Erythroblast (primary cell): ENCODE results near the gene LCOR.
"Not testable (repeated sequence)": the region's sequence is repeated elsewhere in the genome, so short reads cannot be mapped to it uniquely, and the experiment has no call there.

Source experiments
- DNase-seq, 2 experiments: peaks; one replicate each; lab custom pipeline; 2025; lab: John Stamatoyannopoulos, UW
- GATA1 ChIP-seq: IDR thresholded peaks from 2 replicates; pipeline ENCODE4 v1.6.1; 2011; ENCODE audit warnings: low read depth, mild to moderate bottlenecking, control low read depth, low read length, moderate library complexity
- POLR2A ChIP-seq: IDR thresholded peaks from 2 replicates; pipeline ENCODE4 v1.6.1; 2011; ENCODE audit warnings: mild to moderate bottlenecking, low read length

Gene LCOR

DNA sequence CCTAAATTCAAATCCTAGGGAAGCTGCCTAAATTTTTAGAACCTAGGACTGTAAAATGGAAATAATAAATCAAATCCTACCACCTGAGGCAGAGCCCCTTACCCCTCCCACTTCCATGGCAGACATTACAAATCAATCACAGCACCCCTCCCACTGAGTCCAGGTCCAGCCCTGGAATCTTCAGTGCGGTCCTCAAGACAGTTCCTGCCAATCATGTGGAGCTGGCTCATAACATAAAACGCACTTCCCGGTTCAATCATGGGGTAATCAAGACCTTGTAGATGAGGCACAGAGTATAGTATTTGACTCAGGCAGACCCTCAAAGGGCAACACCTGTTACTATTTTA is 196.7 kb downstream of the LCOR start:
- no peak for TF ChIP-seq GATA1
- TF ChIP-seq POLR2A, result no peak
- DNase-seq, result no peak

DNA sequence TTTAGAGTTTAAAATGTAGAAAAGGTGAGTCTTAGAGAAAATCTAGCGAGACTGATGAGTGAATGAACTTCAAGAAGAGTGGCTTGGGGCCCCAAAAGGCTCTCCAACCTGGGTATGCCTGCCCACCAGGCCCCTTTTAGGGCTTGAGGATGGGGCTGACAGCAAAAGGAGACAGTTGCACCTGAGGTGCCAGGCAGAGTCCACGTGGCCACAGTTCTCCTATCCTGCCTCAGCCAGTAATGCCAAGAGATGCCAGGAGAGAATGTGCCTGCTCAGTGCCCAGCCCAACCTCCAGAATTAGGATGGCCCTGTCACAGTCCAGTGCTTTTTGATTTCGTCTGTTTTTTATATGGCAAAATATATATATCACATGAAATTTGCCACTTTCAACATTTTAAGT is 197.2 kb downstream of the LCOR start:
- TF ChIP-seq GATA1 (no peak), POLR2A (no peak)
- DNase-seq, result no peak

GRCh38 chr10:97030894-97031293 is 198.8 kb downstream of the LCOR start:
- TF ChIP-seq POLR2A (no peak), GATA1 (no peak)
- DNase-seq, result no peak

GRCh38 chr10:97031459-97031858 is 199.4 kb downstream of the LCOR start:
- TF ChIP-seq POLR2A, result no peak
- no peak for TF ChIP-seq GATA1
- DNase-seq, result no peak

GRCh38 chr10:97032624-97033023 is 200.5 kb downstream of the LCOR start:
- TF ChIP-seq POLR2A (no peak), GATA1 (no peak)
- no peak for DNase-seq

- DNase-seq, result not testable (repeated sequence)
These were observed 201.7 kb downstream of the LCOR start for GRCh38 chr10:97033841-97034240.

- no peak for DNase-seq
- TF ChIP-seq POLR2A (no peak), GATA1 (no peak)
These were observed 202.2 kb downstream of the LCOR start for GRCh38 chr10:97034301-97034700.

DNA sequence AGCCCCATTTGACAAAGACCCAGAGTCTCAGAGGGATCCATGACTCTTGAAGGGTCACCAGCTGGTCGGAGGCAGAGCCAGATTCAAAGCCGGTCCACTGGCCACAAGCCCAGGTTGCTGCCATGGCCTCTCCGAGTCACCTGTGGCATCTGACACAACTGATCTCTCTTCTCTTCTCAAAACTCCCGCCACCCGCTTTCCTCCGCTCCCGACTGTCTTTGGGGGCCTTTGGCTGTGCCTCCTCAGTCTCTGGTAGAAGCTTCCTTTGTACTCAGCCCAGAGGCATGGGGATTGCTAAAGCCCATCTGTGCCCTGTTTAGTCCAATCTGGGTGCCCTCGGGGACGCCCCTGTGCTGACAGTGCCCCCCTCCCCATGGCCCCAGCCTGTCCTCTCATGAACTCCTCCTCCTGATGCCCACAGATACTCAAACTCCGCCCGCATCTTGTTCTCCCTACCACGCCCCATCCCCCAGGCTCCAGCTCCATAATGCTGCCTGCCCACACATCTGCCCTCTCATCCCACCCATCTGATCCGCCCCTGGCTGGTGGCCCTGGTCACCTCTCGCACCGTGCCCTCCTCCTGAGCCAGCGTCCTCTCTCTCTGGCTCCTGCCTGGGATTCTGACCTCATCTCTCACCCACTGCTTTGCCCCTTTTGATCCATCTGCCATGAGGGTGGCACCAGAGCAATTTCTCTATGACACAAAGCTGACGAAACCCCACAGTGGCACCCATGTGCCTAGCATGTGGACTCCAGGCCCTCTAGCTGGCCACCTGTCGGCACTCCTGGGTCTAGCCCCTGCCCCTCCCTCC is 203.1 kb downstream of the LCOR start:
- no peak for DNase-seq

GRCh38 chr10:97037365-97038361 is 205.6 kb downstream of the LCOR start:
- DNase-seq, result peak; percentile 70 to 81
- TF ChIP-seq POLR2A (no peak), GATA1 (no peak)

More for the DNA sequence above, 203.1 kb downstream of the LCOR start:
- TF ChIP-seq GATA1 (no peak), POLR2A (no peak)

- no peak for TF ChIP-seq POLR2A
- TF ChIP-seq GATA1, result no peak
- no peak for DNase-seq
These were observed 206.6 kb downstream of the LCOR start for GRCh38 chr10:97038688-97039087.

DNA sequence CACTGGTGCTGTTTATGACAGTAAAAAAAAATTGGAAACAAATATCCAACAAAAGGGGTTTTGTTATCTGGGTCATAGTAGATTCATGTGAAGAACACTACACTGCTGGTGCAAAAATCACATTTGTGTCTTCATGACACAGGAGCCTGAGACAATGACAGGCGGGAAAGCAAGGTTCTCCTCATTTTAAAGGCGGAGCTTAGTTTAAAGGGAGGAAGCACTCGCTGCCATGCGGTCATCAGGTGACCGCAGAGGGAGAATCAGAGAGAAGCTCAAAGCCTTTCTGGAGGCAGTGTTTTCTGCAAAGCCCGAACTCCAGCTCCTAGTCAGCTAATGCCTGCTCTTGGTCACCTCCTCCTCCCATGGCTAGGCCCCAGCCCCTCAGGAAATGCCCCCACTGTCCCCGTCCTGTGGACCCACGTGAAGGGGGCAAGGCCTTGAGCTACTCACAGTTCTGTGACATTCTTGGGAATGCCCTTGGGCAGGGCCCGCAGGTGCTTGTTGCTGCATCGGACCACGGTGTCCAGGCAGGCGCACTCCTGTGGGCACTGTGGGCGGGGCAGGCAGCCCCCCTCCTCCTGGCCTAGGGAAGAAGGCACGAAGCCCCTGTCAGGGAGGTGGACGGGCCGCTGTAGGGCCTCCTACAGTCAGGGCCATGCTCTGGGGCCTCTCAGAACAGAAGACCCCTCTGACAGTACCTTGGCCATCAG is 207.6 kb downstream of the LCOR start:
- TF ChIP-seq GATA1 (no peak), POLR2A (no peak)
- no peak for DNase-seq

GRCh38 chr10:97040248-97040584 is 208.1 kb downstream of the LCOR start:
- TF ChIP-seq POLR2A (no peak), GATA1 (no peak)
- no peak for DNase-seq

DNA sequence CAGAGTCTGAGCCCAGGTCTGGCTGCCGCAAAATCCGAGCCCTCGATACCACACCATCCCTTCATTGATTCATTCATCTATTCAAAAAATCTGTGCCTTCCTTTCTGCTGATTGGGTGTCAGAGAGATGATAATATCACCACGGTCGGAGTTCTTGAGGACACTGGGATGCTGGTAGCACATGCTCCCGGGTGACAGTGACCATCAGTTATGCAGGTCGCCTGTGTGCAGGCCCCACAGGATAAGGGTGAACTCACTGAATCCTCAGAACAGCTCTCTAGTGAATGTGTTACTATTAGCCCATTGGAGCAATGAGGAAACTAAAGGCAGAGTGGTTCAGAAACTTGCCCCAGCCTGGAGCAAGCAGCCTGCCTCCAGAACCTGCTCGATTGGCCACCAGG is 208.6 kb downstream of the LCOR start:
- DNase-seq, result no peak

DNA sequence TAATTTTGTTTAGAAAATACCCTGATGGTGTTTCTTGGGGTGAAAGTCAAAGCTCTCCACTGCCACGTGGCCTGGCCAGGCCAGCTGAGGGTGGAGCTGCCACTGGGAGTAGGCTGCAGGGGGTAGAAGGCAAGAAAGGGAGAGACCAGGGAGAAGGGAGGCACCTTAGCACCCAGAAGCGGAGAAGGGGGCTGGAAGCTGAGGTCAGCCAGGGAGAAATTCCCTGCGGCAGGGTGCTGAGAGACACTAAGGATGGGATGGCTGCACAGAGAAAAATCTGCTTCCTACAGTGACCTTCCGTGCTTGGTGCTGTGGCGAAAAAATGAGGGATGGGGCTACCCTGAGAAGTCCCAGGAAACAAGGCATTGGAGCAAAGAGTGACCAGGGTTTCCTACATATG is 210.0 kb downstream of the LCOR start:
- no peak for DNase-seq
- TF ChIP-seq GATA1, result no peak

More for the DNA sequence above, 208.6 kb downstream of the LCOR start:
- TF ChIP-seq POLR2A (no peak), GATA1 (no peak)
